HG02938 (cell line): ENCODE results near the gene TAS1R2.

ENCODE experiments used
- ATAC-seq: cut with Tn5 transposase; IDR thresholded peaks from one replicate; pipeline ENCODE4 v1.9.1; 2021; ENCODE audit warnings: mild to moderate bottlenecking, moderate library complexity; ENCODE audit not compliant: unreplicated experiment

The TAS1R2 gene

GRCh38 chr1:18803151-18803791 is 56.2 kb downstream of the TAS1R2 start:
- ATAC-seq, result no peak

GRCh38 chr1:18802231-18802630 is 57.2 kb downstream of the TAS1R2 start:
- ATAC-seq, result no peak

DNA sequence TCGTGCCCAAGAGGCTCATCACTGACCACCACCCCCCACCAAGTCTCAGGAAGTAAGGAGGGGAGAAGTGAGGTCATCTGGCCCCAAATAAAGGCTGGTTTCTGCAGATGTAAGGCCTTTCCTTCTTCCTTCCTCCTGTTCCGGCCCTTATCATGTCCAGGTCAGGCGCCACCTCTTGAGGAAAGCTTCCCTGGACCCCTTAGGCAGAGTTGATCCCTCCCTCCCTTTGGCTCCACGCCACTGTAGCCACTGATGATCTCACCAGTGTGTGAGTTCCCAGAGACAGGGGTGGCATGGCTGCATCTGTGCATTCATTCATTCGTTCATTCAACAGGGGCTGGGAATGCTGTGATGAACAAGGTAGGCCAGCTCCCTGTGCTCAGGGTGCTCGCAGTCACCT is 59.2 kb downstream of the TAS1R2 start:
- ATAC-seq, result no peak

- no peak for ATAC-seq
Measured at GRCh38 chr1:18799454-18799853, 60.0 kb downstream of the TAS1R2 start.

- no peak for ATAC-seq
Measured at GRCh38 chr1:18798946-18799345, 60.5 kb downstream of the TAS1R2 start.

DNA sequence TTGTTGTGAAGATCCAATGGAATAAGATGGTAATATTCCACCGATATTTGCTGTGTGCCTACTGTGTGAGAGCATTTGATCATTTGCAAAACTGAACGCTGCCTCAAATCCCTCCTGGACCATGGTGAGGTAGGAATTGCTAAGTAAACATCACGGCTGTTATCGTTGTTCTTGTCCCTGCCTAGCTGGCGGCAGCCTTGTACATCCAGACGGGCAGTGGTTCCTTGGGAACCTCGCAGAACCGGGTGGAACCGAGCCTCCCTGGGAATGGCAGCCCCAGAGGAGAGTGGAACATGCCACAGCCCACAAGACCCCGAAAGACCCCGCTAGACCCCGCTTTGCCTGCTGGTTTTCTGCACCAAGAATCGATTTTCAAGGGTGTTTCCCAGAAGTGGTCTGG is 60.9 kb downstream of the TAS1R2 start:
- ATAC-seq, result no peak

DNA sequence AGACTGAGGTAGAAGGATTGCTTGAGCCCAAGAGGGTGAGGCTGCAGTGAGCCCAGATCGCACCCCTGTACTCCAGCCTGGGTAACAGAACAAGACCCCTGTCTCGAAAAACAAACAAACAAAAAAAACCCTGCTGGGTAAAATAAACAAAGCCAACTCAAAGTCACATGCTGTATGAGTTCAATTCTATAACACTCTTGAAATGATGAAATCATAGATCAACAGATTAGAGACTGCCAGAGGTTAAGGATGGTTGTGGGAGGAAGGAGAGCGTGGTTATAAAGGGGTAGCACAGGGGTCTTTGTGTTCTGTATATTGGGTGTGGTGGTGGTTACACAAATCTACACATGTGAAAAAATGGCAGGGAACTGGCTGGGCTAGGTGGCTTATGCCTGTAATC is 62.5 kb downstream of the TAS1R2 start:
- no peak for ATAC-seq

- no peak for ATAC-seq
Measured at GRCh38 chr1:18795002-18795689, 64.3 kb downstream of the TAS1R2 start.

DNA sequence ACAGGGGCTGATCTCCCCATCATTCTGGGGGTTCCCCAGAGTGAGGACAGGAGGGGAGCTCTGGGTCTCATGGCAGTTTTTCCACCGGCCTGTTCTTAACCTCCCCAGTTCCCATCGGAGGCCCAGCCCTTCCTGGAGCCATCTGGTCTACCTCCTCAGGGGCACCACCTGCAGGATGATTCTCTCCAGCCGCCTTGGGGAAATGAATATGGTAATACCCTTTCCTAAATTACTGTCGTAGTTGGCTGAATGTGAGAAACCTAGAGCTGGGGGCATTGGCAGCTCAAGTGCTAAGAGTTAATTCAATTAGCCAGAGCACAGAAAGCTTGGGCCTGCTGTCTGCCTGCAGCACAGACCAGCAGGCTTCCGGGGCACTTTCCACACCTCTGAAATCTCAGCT is 64.9 kb downstream of the TAS1R2 start:
- ATAC-seq, result no peak

DNA sequence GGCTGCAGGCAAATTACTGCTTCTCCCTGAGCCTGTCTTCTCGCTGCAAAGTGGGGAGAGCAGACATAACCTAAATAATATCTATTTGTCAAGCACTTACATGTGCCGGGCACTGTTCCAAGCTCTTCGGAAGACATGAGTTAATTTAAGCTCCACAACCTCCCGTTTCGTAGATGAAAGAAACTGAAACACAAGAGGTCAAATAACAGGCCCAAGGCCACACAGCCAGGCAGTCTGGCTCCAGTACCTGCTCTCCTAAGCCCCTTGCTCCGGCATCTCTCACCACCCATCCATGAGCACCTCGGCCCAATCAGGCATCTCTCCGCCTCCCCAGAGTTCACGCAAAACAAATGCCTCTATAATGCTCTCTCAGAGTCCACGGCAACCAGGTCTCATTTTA is 65.4 kb downstream of the TAS1R2 start:
- ATAC-seq, result no peak

DNA sequence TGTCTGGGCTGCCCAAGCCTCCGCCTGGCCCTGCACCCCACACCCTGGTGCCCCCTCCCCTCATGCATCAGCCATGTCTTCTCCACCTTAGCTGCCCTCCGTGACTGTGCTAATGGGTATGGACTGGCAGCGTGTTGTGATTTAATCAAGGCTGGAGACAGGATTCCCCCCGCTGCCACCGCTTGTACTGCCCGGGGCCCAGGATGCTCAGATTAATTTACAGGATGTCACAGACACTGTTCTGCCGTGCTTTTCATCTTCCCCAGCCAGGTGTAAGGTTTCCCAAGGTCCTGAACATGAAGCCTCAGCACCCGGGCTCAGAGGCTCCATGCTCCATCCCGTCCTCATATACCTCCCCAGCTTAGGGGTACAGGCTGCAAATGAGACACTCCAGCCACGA is 66.3 kb downstream of the TAS1R2 start:
- no peak for ATAC-seq

DNA sequence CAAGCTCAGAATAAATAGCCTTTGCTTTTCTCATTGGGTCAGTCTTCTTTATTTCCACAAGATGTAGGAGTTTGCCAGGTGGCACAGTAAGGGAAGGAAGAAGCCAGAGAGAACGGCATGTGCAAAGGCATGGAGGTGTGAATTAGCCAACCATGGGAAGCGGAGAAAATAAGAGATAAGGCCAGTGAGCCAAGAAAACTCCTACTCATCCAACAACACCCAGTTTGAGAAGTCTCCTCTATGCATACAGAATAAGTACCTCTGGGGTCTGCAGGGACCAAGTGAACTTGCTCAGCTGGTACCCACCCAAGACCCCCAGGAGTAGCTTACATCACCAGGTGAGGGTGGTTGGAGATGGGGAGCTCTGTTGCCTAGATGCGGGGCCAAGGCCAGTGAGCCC is 66.7 kb downstream of the TAS1R2 start:
- no peak for ATAC-seq
